HepG2 (cell line): ENCODE results near the gene ANKRD11. TPM values are rescaled to one million over a fixed set of nuclear protein-coding genes. Genes with fewer than 3 reads are reported as not detected.

Experiments used
- ATRX ChIP-seq: sonication (generic); formaldehyde crosslinking; IDR thresholded peaks from 2 replicates; pipeline ENCODE4 v1.4.0; 2020; ENCODE audit warnings: missing genetic modification reagents, borderline replicate concordance
- CBFB ChIP-seq: sonication (generic); formaldehyde crosslinking; IDR thresholded peaks from 2 replicates; pipeline ENCODE4 v1.4.0; 2020; ENCODE audit warnings: missing genetic modification reagents
- CENPX ChIP-seq: sonication (generic); formaldehyde crosslinking; IDR thresholded peaks from 2 replicates; pipeline ENCODE4 v1.9.0; 2021; ENCODE audit warnings: mild to moderate bottlenecking, missing genetic modification reagents, moderate library complexity
- EEA1 ChIP-seq: sonication (generic); formaldehyde crosslinking; IDR thresholded peaks from 2 replicates; pipeline ENCODE4 v1.5.1; 2020; ENCODE audit warnings: mild to moderate bottlenecking, missing genetic modification reagents, borderline replicate concordance
- FOXP1 ChIP-seq, 2 experiments: fragments of 450-650 bp in 1 of 2; IDR thresholded peaks; 2 replicates each; pipeline ENCODE4 v1.6.1; 2017 to 2018; ENCODE audit warnings: antibody characterized with exemption in 1 of 2
- HCFC1 ChIP-seq: fragments of 150-350 bp; IDR thresholded peaks from 2 replicates; pipeline ENCODE4 v1.6.1; 2014; ENCODE audit warnings: low read depth, low read length
- KLF15 ChIP-seq: sonication (generic); formaldehyde crosslinking; IDR thresholded peaks from 2 replicates; pipeline ENCODE4 v1.8.1; 2023; ENCODE audit warnings: borderline replicate concordance, mild to moderate bottlenecking, inconsistent platforms, missing genetic modification reagents, mixed read lengths
- MAZ ChIP-seq, 2 experiments: sonication (generic) in 1 of 2; formaldehyde crosslinking in 1 of 2; IDR thresholded peaks; 2 replicates each; pipeline versions ENCODE4 v1.5.0 to v1.6.1; 2012 to 2020; ENCODE audit warnings: low read depth in 2 of 2, mild to moderate bottlenecking in 2 of 2, borderline replicate concordance in 1 of 2, improper control_type of control experiment in 1 of 2, low read length in 1 of 2, missing genetic modification reagents in 1 of 2, moderate library complexity in 1 of 2
- NFAT5 ChIP-seq: sonication (generic); formaldehyde crosslinking; IDR thresholded peaks from 2 replicates; pipeline ENCODE4 v1.4.0; 2020; ENCODE audit warnings: missing genetic modification reagents
- POLR2AphosphoS2 ChIP-seq: IDR thresholded peaks from 2 replicates; pipeline ENCODE4 v1.6.1; 2011; ENCODE audit warnings: low read depth, low read length, improper control_type of control experiment
- RELA ChIP-seq: sonication (generic); formaldehyde crosslinking; IDR thresholded peaks from 2 replicates; pipeline ENCODE4 v1.4.0; 2020; ENCODE audit warnings: missing genetic modification reagents
- SP5 ChIP-seq: IDR thresholded peaks from 2 replicates; pipeline ENCODE4 v1.6.1; 2016; ENCODE audit warnings: low read depth, borderline replicate concordance
- TSC22D2 ChIP-seq: sonication (generic); formaldehyde crosslinking; IDR thresholded peaks from 2 replicates; pipeline ENCODE4 v1.5.1; 2020; ENCODE audit warnings: missing genetic modification reagents, mild to moderate bottlenecking, borderline replicate concordance
- U2AF2 ChIP-seq: fragments of 200-400 bp; formaldehyde crosslinking; IDR thresholded peaks from 2 replicates; pipeline ENCODE4 v1.6.1; 2017; ENCODE audit warnings: low read depth, mild to moderate bottlenecking, low read length
- YEATS2 ChIP-seq: sonication (generic); formaldehyde crosslinking; IDR thresholded peaks from 2 replicates; pipeline ENCODE4 v1.4.0; 2020; ENCODE audit warnings: missing genetic modification reagents, borderline replicate concordance
- ZBTB42 ChIP-seq: sonication (generic); formaldehyde crosslinking; IDR thresholded peaks from 2 replicates; pipeline ENCODE4 v1.5.0; 2020; ENCODE audit warnings: mild to moderate bottlenecking, missing genetic modification reagents
- ZNF143 ChIP-seq: sonication (generic); formaldehyde crosslinking; IDR thresholded peaks from 2 replicates; pipeline ENCODE4 v1.4.0; 2020; ENCODE audit warnings: missing genetic modification reagents
- ZNF274 ChIP-seq: sonication (generic); formaldehyde crosslinking; IDR thresholded peaks from 2 replicates; pipeline ENCODE4 v1.5.1; 2020; ENCODE audit warnings: mild to moderate bottlenecking, missing genetic modification reagents
- ZNF441 ChIP-seq: sonication (generic); formaldehyde crosslinking; IDR thresholded peaks from 2 replicates; pipeline ENCODE4 v1.7.0; 2021; ENCODE audit warnings: missing genetic modification reagents, borderline replicate concordance
- ZNF672 ChIP-seq: sonication (generic); formaldehyde crosslinking; IDR thresholded peaks from 2 replicates; pipeline ENCODE4 v1.8.1; 2022; ENCODE audit warnings: missing genetic modification reagents
- ZNF720 ChIP-seq: sonication (generic); formaldehyde crosslinking; IDR thresholded peaks from 2 replicates; pipeline ENCODE4 v1.4.0; 2020; ENCODE audit warnings: missing genetic modification reagents
- ZNF777 ChIP-seq: sonication (generic); formaldehyde crosslinking; IDR thresholded peaks from 2 replicates; pipeline ENCODE4 v1.4.0; 2020; ENCODE audit warnings: missing genetic modification reagents
- ZSCAN29 ChIP-seq: sonication (generic); formaldehyde crosslinking; conservative IDR thresholded peaks from 2 replicates; pipeline ENCODE4 v1.4.0; 2020; ENCODE audit warnings: mild to moderate bottlenecking, missing genetic modification reagents
- ZSCAN31 ChIP-seq: sonication (generic); formaldehyde crosslinking; IDR thresholded peaks from 2 replicates; pipeline ENCODE4 v1.5.0; 2020; ENCODE audit warnings: low read depth, mild to moderate bottlenecking, missing genetic modification reagents
- polyA plus RNA-seq, 8 experiments: library from polyadenylated mRNA; depleted of rRNA in 3 of 8; stranded (reverse) in 7 of 8; unstranded in 1 of 8; fragments of >200 nt; fragmentation: Illumina TruSeq in 4 of 8; extraction: Trizol in 4 of 8; gene quantifications; 2 replicates each; pipeline versions ENCODE4 v1.2.1 to v1.2.3, GENCODE V29; 2011 to 2016; ENCODE audit warnings: low read depth in 4 of 8, missing spikeins in 1 of 8, mixed read lengths in 1 of 8; ENCODE audit not compliant: insufficient read depth in 1 of 8
- total RNA-seq, 5 experiments: library from RNA; depleted of rRNA; stranded (reverse); fragments of >200 nt; fragmentation: Illumina TruSeq; extraction: Trizol; gene quantifications; 2 replicates each; pipeline ENCODE4 v1.2.3, GENCODE V29; 2016; ENCODE audit warnings: low read depth in 1 of 5

ANKRD11 gene
- total and polyA plus RNA-seq, 2 of the 13 experiments (the other 11 are each of a cell fraction or from before 2014, with no cell fraction given), result 21.4 to 38.4 TPM

- 0 out of 2 replicates have a peak, but pooled peaks have one; percentile 29 for TF ChIP-seq ZNF143 (CRISPR knock-in tag)
- peak; percentile 73 for TF ChIP-seq ZNF777
- 0 out of 2 replicates have a peak, but pooled peaks have one; percentile 76 for TF ChIP-seq TSC22D2 (CRISPR knock-in tag)
- no peak for TF ChIP-seq ZSCAN29 (CRISPR knock-in tag)
- TF ChIP-seq ZNF441 (CRISPR knock-in tag), result no peak; the same call in 1 of the 2 replicates
- no peak for TF ChIP-seq SP5 (CRISPR knock-in tag)
- TF ChIP-seq MAZ (IDR thresholded peaks at IDR 0.05; ENCODE audit: borderline replicate concordance, low read depth, low read length), result no peak; the same call in 1 of the 2 replicates
- TF ChIP-seq MAZ (CRISPR knock-in tag; IDR thresholded peaks at IDR 0.05; ENCODE audit: low read depth), result peak; percentile 91
- TF ChIP-seq HCFC1, result peak; percentile 45; the same call in 1 of the 2 replicates
- TF ChIP-seq POLR2AphosphoS2, result no peak
- TF ChIP-seq U2AF2, result no peak
- no peak for TF ChIP-seq ZNF720 (CRISPR knock-in tag)
- TF ChIP-seq FOXP1 (IDR thresholded peaks at IDR 0.05), result no peak
- no peak; the same call in 1 of the 2 replicates for TF ChIP-seq FOXP1 (CRISPR knock-in tag; IDR thresholded peaks at IDR 0.05)
- TF ChIP-seq ZNF672 (CRISPR knock-in tag), result peak; percentile 80
- 0 out of 2 replicates have a peak, but pooled peaks have one; percentile 66 for TF ChIP-seq ZSCAN31
- TF ChIP-seq EEA1 (CRISPR knock-in tag), result 0 out of 2 replicates have a peak, but pooled peaks have one; percentile 69
- TF ChIP-seq YEATS2 (CRISPR knock-in tag), result peak; percentile 62
- TF ChIP-seq ZBTB42 (CRISPR knock-in tag), result 0 out of 2 replicates have a peak, but pooled peaks have one; percentile 45
- peak; percentile 49; the same call in 1 of the 2 replicates for TF ChIP-seq RELA (CRISPR knock-in tag)
- TF ChIP-seq ZNF274 (CRISPR knock-in tag), result peak; percentile 67
- peak; percentile 93; the same call in 1 of the 2 replicates for TF ChIP-seq NFAT5 (CRISPR knock-in tag)
- TF ChIP-seq CENPX, result no peak; the same call in 1 of the 2 replicates
- TF ChIP-seq CBFB, result peak; percentile 68; the same call in 1 of the 2 replicates
- no peak; the same call in 1 of the 2 replicates for TF ChIP-seq KLF15 (CRISPR knock-in tag)
- no peak for TF ChIP-seq ATRX (CRISPR knock-in tag)
Observed at GRCh38 chr16:89507834-89508590, 17.7 kb upstream of the ANKRD11 start, which contains the start of gene SPG7 (continued).
